HG03469 (cell line): Measurements from ENCODE around the gene MALSU1.

Source experiments
- ATAC-seq: cut with Tn5 transposase; IDR thresholded peaks from one replicate; pipeline ENCODE4 v1.9.1; 2021; ENCODE audit warnings: mild to moderate bottlenecking, moderate library complexity, moderate number of reproducible peaks; ENCODE audit not compliant: unreplicated experiment

The MALSU1 gene

GRCh38 chr7:23298885-23299769, at the start of gene MALSU1:
MALSU1 (plus strand) TSS chr7:23299339; CDS start chr7:23299353, 14 bp downstream.
- ATAC-seq, result peak; percentile 93

GRCh38 chr7:23249486-23249885, 49.7 kb upstream of the MALSU1 start:
- no peak for ATAC-seq

DNA sequence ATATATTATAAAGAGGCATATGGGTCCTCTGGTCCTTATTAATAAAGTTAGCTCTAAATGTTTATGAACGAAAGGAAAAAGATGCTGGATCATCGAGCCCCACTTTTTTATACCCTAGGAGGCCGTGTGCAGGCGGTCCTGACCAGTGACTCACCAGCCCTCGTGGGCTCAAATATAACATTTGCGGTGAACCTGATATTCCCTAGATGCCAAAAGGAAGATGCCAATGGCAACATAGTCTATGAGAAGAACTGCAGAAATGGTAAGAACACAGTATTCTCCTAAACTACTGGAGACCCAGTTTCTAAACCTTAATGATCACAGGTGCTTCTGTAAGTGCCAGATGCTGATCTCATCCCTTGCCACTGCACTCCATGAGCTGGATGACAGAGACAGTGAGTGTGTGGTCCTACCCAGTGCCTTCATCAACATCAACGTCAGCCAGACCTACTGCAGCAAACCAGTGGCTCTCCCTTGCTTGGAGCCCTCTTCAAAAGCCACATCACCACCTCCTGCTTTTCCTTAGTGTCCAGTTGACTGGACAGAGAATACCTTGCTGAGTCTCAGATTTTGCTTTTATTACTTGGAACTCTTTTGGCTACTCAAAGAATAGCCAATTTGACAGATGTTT, 45.0 kb upstream of the MALSU1 start:
- ATAC-seq, result no peak

- no peak for ATAC-seq
Observed at GRCh38 chr7:23256731-23257130, 42.4 kb upstream of the MALSU1 start.

DNA sequence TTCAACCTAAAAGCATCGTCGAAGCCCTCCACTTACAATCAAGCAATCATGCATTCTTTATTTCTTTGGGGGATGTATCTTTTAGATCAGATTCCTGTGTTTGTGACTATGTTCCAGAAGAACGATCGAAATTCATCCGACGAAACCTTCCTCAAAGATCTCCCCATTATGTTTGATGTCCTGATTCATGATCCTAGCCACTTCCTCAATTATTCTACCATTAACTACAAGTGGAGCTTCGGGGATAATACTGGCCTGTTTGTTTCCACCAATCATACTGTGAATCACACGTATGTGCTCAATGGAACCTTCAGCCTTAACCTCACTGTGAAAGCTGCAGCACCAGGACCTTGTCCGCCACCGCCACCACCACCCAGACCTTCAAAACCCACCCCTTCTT, 38.8 kb upstream of the MALSU1 start:
- no peak for ATAC-seq

DNA sequence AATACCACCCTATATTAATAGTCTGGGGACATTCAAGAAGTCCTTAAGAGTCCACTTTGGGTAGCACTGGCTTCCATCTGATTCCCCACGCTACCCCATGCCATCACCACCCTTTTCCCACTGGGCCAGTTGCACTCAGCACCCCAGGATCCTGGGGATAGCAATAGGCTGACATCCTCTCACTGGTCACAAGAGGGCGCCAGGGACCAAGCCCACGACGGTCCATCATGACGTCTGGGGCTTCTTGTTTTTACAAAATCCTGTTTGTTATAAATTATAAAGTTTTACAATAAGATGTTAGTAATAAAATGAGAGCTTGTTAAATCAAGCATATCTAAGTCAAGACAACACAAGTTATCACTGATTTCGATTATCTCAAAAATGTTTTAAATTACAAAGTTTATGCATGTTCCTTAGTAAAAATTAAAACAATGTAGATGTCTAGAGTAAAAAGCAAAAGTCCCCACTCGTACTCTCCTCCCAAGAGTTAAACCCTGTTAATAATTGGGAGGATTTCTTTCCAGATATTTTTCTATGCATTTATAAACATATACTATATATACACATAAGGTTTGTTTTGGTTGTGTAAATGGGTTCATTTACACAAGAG, 37.2 kb upstream of the MALSU1 start:
- no peak for ATAC-seq

GRCh38 chr7:23264916-23265458, 34.2 kb upstream of the MALSU1 start:
- ATAC-seq, result no peak

- no peak for ATAC-seq
Observed at GRCh38 chr7:23266918-23267317, 32.2 kb upstream of the MALSU1 start.

GRCh38 chr7:23267357-23267756, 31.8 kb upstream of the MALSU1 start:
- no peak for ATAC-seq

GRCh38 chr7:23268167-23268566, 31.0 kb upstream of the MALSU1 start:
- ATAC-seq, result no peak

DNA sequence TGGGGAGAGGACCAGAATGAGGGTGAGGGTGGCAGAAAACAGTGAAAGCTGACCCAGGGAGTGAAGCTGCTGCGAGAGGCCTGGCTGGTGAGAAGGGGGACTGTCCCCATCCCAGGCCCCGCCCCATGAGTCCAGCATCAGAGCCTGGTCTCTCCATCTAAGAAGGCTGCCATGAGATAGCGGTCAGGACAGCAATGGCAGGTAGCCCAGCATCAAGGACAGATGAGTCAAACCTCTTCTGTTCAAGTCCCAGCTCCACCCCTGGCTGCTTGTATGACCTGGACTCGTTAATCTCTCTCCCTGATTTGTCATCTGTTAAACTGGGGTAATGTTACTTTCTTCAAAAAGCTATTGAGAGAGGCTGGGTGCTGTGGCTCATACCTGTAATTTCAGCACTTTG, 30.4 kb upstream of the MALSU1 start:
- no peak for ATAC-seq

DNA sequence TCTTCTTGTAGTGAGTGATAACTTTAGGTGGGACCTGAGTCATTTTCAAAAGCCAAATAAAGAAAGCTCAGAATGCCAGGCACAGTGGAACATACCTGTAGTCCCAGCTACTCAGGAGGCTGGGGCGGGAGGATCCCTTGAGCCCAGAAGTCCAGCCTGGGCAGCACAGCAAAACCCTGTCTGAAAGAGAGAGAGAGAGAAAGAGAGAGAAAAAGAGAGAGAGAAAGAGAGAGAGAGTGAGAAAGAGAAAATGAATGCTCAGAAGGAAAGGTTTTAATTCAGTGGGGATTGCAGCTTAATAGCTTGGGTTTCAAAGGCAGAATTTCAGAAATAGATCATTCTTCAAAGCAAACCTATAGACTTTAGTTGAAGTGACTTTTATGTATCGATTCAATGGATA, 26.9 kb upstream of the MALSU1 start:
- no peak for ATAC-seq

DNA sequence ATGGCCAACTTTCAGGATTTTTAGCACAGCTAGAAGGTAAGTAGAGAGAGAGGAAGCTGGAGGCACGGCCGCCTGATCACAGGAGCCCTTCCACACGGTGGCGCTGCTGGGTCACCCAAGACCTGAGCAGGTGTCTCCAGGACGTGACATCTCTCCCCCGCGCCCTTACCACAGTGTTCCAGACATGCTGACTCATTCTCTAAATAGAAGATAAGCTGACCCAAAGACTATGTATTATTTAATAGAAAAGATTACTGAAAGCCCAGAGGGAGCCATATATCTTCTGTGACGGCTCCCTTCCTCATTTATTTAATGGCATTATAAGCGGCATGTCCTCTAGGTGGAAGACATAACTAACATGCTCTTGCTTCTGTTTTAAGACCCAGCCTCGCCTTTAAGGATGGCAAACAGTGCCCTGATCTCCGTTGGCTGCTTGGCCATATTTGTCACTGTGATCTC, 26.0 kb upstream of the MALSU1 start:
- peak; percentile 85 for ATAC-seq

DNA sequence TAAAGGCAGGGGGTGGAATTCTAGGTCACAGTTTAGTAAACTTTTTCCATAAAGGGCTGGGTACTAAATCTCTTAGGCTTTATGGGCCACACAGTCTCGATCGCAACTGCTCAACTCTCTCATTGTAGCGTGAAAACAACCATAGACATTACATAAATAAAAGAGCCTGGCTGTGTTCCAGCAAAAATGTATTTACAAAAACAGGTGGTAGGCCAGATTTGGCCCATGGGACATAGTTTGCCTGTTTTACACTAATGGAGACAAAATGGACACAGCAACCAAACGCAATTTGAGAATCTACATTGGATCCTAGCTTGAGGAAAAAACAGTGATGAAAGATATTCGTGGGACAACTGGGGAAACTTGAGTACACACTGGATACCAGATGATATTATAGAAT, 23.2 kb upstream of the MALSU1 start:
- no peak for ATAC-seq

- no peak for ATAC-seq
Observed at GRCh38 chr7:23276376-23276775, 22.8 kb upstream of the MALSU1 start.

GRCh38 chr7:23276947-23277346, 22.2 kb upstream of the MALSU1 start:
- ATAC-seq, result no peak

GRCh38 chr7:23277359-23277989, 21.7 kb upstream of the MALSU1 start:
- no peak for ATAC-seq

DNA sequence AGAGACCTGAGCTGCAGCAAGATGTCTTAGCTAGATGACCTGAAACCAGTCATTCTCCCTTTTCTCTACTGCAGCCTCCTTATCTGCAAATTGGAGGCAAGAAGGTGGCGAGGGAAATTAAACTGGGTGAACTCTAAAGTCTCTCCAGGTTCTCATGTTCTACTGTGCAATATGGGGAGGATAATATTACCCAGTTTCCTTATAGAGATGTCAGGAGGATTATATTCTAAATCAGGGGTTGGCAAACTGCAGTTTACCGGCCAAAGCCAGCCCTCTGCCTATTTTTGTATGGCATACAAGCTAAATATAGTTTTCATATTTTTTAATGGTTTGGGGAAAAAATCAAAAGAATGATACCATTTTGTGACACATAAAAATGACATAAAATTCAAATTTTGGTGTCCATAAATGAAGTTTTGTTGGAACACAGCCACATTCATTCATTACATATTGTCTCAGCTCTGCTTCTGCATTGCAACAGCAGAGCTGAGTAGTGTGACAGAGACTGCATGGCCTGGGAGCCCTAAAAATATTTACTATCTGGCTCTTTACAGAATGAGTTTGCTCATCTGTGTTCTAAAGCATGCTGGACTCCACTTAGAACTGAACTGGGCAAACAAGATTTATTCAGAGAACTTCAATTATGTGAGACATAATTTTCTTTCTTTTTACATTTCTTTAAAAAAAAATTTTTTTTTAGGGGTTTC, 19.2 kb upstream of the MALSU1 start:
- ATAC-seq, result no peak

DNA sequence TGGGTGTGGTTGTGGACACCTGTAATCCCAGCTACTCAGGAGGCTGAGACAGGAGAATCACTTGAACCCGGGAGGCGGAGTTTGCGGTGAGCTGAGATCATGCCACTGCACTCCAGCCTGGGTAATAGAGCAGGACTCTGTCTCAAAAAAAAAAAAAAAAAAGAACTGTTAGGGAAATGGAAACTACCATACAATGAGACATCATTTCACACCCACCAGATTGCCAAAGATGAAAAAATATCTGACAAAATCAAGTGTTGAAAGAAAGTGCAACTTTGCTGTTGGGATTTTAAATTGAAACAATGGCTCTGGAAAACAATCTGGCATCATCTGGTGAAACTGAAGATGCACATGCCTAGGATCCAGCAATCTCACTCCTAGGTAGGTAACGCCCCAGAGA, 16.1 kb upstream of the MALSU1 start:
- no peak for ATAC-seq

GRCh38 chr7:23284871-23285270, 14.3 kb upstream of the MALSU1 start:
- ATAC-seq, result no peak
